Loucy (cell line): ENCODE measurements around the gene ACOXL.

Experiments used
- H2AFZ ChIP-seq: fragments of 200-600 bp; sonication (generic); 2 replicates; pipeline ENCODE4 v1.6.0; 2016; ENCODE audit warnings: antibody characterized with exemption, mild to moderate bottlenecking, low read length, moderate library complexity
- H3F3A ChIP-seq: fragments of 200-600 bp; 2 replicates; pipeline ENCODE4 v1.6.0; 2016; ENCODE audit warnings: antibody characterized with exemption, low read depth, mild to moderate bottlenecking
- H3K27me3 ChIP-seq: fragments of 200-600 bp; sonication (generic); 2 replicates; pipeline ENCODE4 v1.6.1; 2014; ENCODE audit warnings: low read length, mild to moderate bottlenecking; ENCODE audit not compliant: insufficient read depth, poor library complexity, severe bottlenecking
- H3K36me3 ChIP-seq: fragments of 200-600 bp; sonication (generic); 2 replicates; pipeline ENCODE4 v1.6.1; 2016; ENCODE audit warnings: low read length; ENCODE audit not compliant: insufficient read depth
- H3K4me1 ChIP-seq: fragments of 200-600 bp; sonication (generic); 2 replicates; pipeline ENCODE4 v1.5.1; 2014; ENCODE audit warnings: low read length, mild to moderate bottlenecking; ENCODE audit not compliant: insufficient read depth, poor library complexity, severe bottlenecking
- H3K4me2 ChIP-seq: fragments of 200-600 bp; sonication (generic); 2 replicates; pipeline ENCODE4 v1.6.0; 2014; ENCODE audit warnings: antibody characterized with exemption, low read length, low read depth, mild to moderate bottlenecking; ENCODE audit not compliant: poor library complexity, severe bottlenecking
- H3K4me3 ChIP-seq: fragments of 200-600 bp; sonication (generic); 2 replicates; pipeline ENCODE4 v1.5.1; 2014; ENCODE audit warnings: low read length, mild to moderate bottlenecking, mixed read lengths; ENCODE audit not compliant: poor library complexity, severe bottlenecking
- H3K79me2 ChIP-seq: fragments of 200-600 bp; sonication (generic); 2 replicates; pipeline ENCODE4 v1.6.1; 2014; ENCODE audit warnings: low read length; ENCODE audit not compliant: insufficient read depth
- H3K9ac ChIP-seq: fragments of 200-600 bp; sonication (generic); 2 replicates; pipeline ENCODE4 v1.6.0; 2014; ENCODE audit warnings: mild to moderate bottlenecking, low read depth, low read length, moderate library complexity; ENCODE audit not compliant: poor library complexity, severe bottlenecking
- H3K9me2 ChIP-seq: fragments of 200-600 bp; sonication (generic); replicated peaks from 2 replicates; pipeline ENCODE4 v1.6.1; 2016; ENCODE audit warnings: low read depth, low read length, mixed read lengths
- H3K9me3 ChIP-seq: fragments of 200-600 bp; sonication (generic); 2 replicates; pipeline ENCODE4 v1.6.1; 2014; ENCODE audit warnings: mild to moderate bottlenecking, antibody characterized with exemption, low read length, low read depth; ENCODE audit not compliant: insufficient read depth
- H4K20me1 ChIP-seq: fragments of 200-600 bp; sonication (generic); 2 replicates; pipeline ENCODE4 v1.6.0; 2014; ENCODE audit warnings: antibody characterized with exemption, low read length, mild to moderate bottlenecking; ENCODE audit not compliant: insufficient read depth, poor library complexity, severe bottlenecking
- CTCF ChIP-seq: fragments of 200-600 bp; sonication (generic); conservative IDR thresholded peaks from 2 replicates; pipeline ENCODE4 v1.5.1; 2014; ENCODE audit warnings: mild to moderate bottlenecking, antibody characterized with exemption, low read length
- EZH2phosphoT487 ChIP-seq: fragments of 200-600 bp; IDR thresholded peaks from 2 replicates; pipeline ENCODE4 v1.6.1; 2018; ENCODE audit warnings: antibody characterized with exemption, mild to moderate bottlenecking, moderate library complexity, borderline replicate concordance

The ACOXL gene

DNA sequence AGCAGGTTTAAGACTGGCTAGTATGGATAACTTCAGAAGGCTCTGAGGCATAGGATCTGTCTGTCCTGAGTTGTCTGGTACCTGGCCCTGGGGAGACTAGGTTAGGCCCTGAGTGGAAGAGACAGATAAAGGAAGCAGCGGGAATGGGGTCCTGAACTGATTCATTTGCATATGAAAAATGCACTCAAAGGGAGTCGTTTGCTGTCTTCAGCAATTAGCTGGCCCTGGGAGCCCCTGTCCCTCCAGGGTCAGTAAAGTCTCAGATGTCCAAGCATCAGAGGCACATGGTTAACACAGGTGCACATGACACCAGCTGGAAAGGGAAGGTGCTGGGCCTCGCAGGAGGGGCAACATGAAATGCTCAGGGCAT, 172.4 kb downstream of the ACOXL start:
- Histone ChIP-seq H3K79me2 (no peaks in the 10 kb centered on the region), H4K20me1 (no peaks in the 10 kb centered on the region), H3F3A (no peaks in the 10 kb centered on the region), H3K4me3 (peak overlapping the region; percentile 10), H3K4me1 (peaks cover 24% of the 10 kb centered on the region), H3K36me3 (no peaks in the 10 kb centered on the region), H3K9ac (no peak overlapping the region), H3K9me2 (no peaks in the 10 kb centered on the region), H3K4me2 (peak overlapping the region; percentile 27), H3K27me3 (no peaks in the 10 kb centered on the region), H3K9me3 (no peaks in the 10 kb centered on the region), H2AFZ (no peak overlapping the region)
- no peak for TF ChIP-seq CTCF
- TF ChIP-seq EZH2phosphoT487 = no peak

GRCh38 chr2:110905217-110905616, 172.8 kb downstream of the ACOXL start:
- H2AFZ ChIP-seq = no peak overlapping the region
- peak overlapping the region; percentile 27 for H3K4me2 ChIP-seq
- TF ChIP-seq CTCF (no peak), EZH2phosphoT487 (no peak)
- no peaks in the 10 kb centered on the region for H4K20me1 ChIP-seq
- H3K27me3 ChIP-seq = no peaks in the 10 kb centered on the region
- H3F3A ChIP-seq = no peaks in the 10 kb centered on the region
- H3K4me3 ChIP-seq = no peak overlapping the region
- no peaks in the 10 kb centered on the region for H3K79me2 ChIP-seq
- H3K4me1 ChIP-seq = peaks cover 24% of the 10 kb centered on the region
- H3K9me2 ChIP-seq = no peaks in the 10 kb centered on the region
- H3K9ac ChIP-seq = no peak overlapping the region
- H3K9me3 ChIP-seq = no peaks in the 10 kb centered on the region
- no peaks in the 10 kb centered on the region for H3K36me3 ChIP-seq

DNA sequence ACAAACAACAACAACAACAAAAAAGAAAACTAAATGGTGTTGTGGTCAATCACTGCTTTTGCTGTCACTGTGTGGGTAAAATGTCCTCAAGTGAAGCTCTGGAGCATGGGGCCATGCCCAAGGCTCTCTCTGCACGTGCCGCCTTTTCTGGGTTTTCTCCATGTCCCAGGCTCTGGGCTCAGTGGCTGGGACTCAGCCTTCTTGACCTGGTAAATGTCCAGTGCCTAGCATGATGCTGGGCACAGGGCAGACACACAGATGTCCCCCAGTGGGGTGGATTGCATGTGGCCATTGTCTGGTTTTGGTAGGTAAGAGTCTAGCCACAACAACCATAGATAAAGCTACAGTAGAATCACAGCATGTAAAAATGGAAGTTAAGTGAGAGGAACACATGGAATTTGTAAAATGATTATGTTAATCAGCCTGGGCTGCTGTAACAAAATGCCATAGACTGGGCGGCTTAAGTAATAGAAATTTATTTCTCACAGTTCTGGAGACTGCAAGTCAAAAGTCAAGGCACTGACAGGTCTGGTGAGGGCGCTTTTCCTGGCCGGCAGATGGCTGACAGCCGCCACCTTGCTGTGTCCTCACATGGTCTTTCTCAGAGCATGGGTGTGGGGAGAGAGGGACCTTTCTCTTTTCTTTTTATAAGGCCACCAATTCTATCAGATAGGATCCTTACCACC, 174.4 kb downstream of the ACOXL start:
- Histone ChIP-seq H3K36me3 (no peaks in the 10 kb centered on the region), H3K4me2 (no peak overlapping the region), H3K9ac (no peak overlapping the region), H3K4me3 (no peak overlapping the region), H3K27me3 (no peaks in the 10 kb centered on the region), H2AFZ (no peak overlapping the region), H3F3A (no peaks in the 10 kb centered on the region), H3K4me1 (peaks cover 24% of the 10 kb centered on the region), H3K9me2 (no peaks in the 10 kb centered on the region), H3K9me3 (0 out of 2 replicates have a peak, but pooled peaks cover 3% of the 10 kb centered on the region), H3K79me2 (no peaks in the 10 kb centered on the region), H4K20me1 (no peaks in the 10 kb centered on the region)
- TF ChIP-seq EZH2phosphoT487 (no peak), CTCF (no peak)
